Measurements from ENCODE around the gene TNKS1BP1.

DNA sequence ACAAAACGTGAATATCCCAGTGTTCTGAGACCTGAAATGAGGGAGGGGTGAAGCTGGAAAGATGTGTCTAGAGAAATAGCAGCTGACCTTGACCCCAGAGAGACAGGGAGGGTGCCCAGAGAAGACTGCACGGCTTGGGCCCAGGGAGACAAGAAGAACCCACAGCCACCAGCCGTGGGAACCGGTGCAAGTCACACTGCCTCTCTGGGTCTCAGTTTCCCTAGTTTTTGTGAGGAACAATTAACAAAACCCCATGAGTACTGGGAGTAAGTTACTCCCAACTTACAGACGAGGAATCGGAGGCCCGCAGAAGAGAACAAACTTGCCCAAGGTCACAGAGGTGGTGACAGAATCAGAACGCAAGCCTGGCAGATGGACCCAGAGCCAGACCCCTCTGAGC lies 19.2 kb downstream of the TNKS1BP1 start:
- no peak for TF ChIP-seq SUZ12 (IDR thresholded peaks at IDR 0.05; ENCODE audit: extremely low read depth, insufficient read depth, insufficient read length)
- no peak for TF ChIP-seq YY1 (IDR thresholded peaks at IDR 0.05; ENCODE audit: insufficient read depth, insufficient read length)
- no peak for TF ChIP-seq ZNF274 (IDR thresholded peaks at IDR 0.05; ENCODE audit: low read depth, low read length)

Data from NT2/D1 (cell line).